Measurements from ENCODE around the gene AKT3. TPM values are rescaled to one million over a fixed set of nuclear protein-coding genes. Genes with fewer than 3 reads are reported as not detected.

The AKT3 gene
- total and polyA plus RNA-seq, 2 experiments from 2014 or later = 4.5 to 18.5 TPM

DNA sequence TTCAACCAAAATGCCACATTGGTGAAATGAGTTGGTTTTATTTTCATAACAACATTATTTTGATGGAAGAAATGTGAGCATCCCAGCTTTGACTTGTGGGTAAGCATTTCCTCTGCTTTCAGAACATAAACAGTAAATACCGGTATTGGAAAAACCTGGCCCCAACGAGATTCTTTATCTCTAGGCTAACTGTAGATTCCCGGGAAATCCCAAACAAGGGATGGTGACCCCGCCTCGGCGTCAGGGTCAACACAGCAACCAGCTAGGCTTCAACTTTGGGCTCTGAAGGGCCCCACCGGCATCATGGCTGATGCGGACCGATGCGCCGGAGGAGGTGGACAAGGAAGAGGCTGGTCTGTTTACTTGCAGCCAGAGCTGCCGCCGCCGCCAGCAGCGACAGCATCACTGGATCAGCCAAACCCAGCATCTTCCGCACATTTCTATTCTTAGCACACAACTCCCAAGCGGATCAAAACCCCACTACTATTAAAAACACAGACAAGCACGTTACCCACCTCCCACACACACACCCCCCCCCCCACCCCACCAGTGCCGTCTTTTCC, 1.1 kb downstream of the AKT3 start (continued):
- TF ChIP-seq, protein P1, sequence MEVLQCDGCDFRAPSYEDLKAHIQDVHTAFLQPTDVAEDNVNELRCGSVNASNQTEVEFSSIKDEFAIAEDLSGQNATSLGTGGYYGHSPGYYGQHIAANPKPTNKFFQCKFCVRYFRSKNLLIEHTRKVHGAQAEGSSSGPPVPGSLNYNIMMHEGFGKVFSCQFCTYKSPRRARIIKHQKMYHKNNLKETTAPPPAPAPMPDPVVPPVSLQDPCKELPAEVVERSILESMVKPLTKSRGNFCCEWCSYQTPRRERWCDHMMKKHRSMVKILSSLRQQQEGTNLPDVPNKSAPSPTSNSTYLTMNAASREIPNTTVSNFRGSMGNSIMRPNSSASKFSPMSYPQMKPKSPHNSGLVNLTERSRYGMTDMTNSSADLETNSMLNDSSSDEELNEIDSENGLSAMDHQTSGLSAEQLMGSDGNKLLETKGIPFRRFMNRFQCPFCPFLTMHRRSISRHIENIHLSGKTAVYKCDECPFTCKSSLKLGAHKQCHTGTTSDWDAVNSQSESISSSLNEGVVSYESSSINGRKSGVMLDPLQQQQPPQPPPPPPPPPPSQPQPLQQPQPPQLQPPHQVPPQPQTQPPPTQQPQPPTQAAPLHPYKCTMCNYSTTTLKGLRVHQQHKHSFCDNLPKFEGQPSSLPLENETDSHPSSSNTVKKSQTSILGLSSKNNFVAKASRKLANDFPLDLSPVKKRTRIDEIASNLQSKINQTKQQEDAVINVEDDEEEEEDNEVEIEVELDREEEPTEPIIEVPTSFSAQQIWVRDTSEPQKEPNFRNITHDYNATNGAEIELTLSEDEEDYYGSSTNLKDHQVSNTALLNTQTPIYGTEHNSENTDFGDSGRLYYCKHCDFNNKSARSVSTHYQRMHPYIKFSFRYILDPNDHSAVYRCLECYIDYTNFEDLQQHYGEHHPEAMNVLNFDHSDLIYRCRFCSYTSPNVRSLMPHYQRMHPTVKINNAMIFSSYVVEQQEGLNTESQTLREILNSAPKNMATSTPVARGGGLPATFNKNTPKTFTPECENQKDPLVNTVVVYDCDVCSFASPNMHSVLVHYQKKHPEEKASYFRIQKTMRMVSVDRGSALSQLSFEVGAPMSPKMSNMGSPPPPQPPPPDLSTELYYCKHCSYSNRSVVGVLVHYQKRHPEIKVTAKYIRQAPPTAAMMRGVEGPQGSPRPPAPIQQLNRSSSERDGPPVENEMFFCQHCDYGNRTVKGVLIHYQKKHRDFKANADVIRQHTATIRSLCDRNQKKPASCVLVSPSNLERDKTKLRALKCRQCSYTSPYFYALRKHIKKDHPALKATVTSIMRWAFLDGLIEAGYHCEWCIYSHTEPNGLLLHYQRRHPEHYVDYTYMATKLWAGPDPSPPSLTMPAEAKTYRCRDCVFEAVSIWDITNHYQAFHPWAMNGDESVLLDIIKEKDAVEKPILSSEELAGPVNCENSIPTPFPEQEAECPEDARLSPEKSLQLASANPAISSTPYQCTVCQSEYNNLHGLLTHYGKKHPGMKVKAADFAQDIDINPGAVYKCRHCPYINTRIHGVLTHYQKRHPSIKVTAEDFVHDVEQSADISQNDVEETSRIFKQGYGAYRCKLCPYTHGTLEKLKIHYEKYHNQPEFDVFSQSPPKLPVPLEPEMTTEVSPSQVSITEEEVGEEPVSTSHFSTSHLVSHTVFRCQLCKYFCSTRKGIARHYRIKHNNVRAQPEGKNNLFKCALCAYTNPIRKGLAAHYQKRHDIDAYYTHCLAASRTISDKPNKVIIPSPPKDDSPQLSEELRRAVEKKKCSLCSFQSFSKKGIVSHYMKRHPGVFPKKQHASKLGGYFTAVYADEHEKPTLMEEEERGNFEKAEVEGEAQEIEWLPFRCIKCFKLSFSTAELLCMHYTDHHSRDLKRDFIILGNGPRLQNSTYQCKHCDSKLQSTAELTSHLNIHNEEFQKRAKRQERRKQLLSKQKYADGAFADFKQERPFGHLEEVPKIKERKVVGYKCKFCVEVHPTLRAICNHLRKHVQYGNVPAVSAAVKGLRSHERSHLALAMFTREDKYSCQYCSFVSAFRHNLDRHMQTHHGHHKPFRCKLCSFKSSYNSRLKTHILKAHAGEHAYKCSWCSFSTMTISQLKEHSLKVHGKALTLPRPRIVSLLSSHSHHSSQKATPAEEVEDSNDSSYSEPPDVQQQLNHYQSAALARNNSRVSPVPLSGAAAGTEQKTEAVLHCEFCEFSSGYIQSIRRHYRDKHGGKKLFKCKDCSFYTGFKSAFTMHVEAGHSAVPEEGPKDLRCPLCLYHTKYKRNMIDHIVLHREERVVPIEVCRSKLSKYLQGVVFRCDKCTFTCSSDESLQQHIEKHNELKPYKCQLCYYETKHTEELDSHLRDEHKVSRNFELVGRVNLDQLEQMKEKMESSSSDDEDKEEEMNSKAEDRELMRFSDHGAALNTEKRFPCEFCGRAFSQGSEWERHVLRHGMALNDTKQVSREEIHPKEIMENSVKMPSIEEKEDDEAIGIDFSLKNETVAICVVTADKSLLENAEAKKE (CRISPR knock-in tag; IDR thresholded peaks at IDR 0.05) = no peak
- TF ChIP-seq EZH2 (IDR thresholded peaks at IDR 0.05; ENCODE audit: low read depth, unreplicated experiment) = no peak
- no peak for TF ChIP-seq POLR2AphosphoS5 (IDR thresholded peaks at IDR 0.05; ENCODE audit: low read depth)
- TF ChIP-seq JUNB (IDR thresholded peaks at IDR 0.05; ENCODE audit: unreplicated experiment) = no peak
- TF ChIP-seq ZNF331 (CRISPR knock-in tag; IDR thresholded peaks at IDR 0.05; ENCODE audit: low read depth) = no peak

DNA sequence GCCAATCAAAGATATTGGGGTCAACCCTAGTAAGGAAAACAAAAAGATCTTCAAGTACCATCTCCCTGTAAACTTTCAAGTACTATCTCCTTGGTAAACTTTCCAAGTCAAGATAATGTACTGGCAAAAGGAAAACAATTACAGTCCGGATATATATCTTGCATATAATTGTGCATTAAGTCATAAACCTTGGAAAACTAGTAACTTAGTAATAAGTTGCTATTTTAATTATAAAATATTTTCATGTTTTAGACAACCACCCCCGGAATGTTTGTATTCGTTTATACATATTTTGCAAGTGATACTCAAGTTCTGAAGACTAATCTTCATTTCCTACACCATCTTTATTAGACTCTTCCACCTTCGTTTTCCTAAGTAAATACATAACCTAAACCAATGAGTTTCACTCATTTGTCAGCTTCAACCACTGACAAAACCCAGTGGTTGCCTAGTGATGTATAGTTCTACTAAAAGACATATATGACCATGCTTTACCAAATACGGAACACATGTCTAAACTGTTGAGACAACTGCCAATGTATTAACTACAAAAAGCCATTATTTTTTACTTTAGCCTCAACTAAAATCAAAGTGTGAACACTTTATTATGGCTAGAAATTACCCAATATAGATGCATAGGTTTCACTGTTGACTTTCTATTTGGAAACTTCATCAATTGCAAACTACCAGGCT, 1.7 kb downstream of the AKT3 start:
- H3K9me3 Mint-ChIP-seq = no peaks in the 10 kb centered on the region; the same call in 2 of the 3 replicates
- no peaks in the 10 kb centered on the region for H3K36me3 ChIP-seq (ENCODE audit: insufficient read depth)
- H3K4me1 Mint-ChIP-seq = peaks cover 20% of the 10 kb centered on the region
- no peak overlapping the region for H3K27ac Mint-ChIP-seq
- H3F3A ChIP-seq (replicated peaks; ENCODE audit: low read depth) = no peaks in the 10 kb centered on the region
- H3K36me3 Mint-ChIP-seq (ENCODE audit: low read depth) = no peaks in the 10 kb centered on the region; the same call in 2 of the 3 replicates
- H3K27me3 Mint-ChIP-seq (ENCODE audit: insufficient read depth, low read depth, poor library complexity) = peaks cover 8% of the 10 kb centered on the region
- H3K4me1 ChIP-seq (ENCODE audit: insufficient read depth) = 0 out of 2 replicates have a peak, but pooled peaks cover 9% of the 10 kb centered on the region
- DNase-seq (ENCODE audit: low spot score) (no peak), ATAC-seq (no peak)
- H4K20me1 ChIP-seq (replicated peaks; ENCODE audit: insufficient read depth) = no peaks in the 10 kb centered on the region
- no peaks in the 10 kb centered on the region for H3K27me3 ChIP-seq (ENCODE audit: insufficient read depth)
- H3K4me3 ChIP-seq = peak overlapping the region; percentile 60
- peak overlapping the region; percentile 75 for H3K27ac ChIP-seq (ENCODE audit: low read depth)
- H3K9me2 ChIP-seq (ENCODE audit: insufficient read depth) = no peaks in the 10 kb centered on the region
- peak overlapping the region; percentile 1; the same call in 1 of the 2 replicates for H2AFZ ChIP-seq
- H3K4me2 ChIP-seq = peak overlapping the region; percentile 74
- no peak for TF ChIP-seq EZH2phosphoT487 (IDR thresholded peaks at IDR 0.05; ENCODE audit: unreplicated experiment)
- peaks cover 51% of the 10 kb centered on the region for H3K79me2 ChIP-seq (replicated peaks; ENCODE audit: insufficient read depth)
- peak overlapping the region; percentile 97 for H3K4me3 Mint-ChIP-seq

All from GM23338 (cell line).